DOHH2 (cell line): ENCODE results near the gene EIF3F.

Experiments used
- EZH2phosphoT487 ChIP-seq: fragments of 200-600 bp; sonication (generic); IDR thresholded peaks from 2 replicates; pipeline ENCODE4 v1.6.1; 2017; ENCODE audit warnings: borderline replicate concordance, mild to moderate bottlenecking, antibody characterized with exemption, low read length, moderate library complexity, mixed read lengths
- TF ChIP-seq, protein P1 (sequence below): fragments of 200-600 bp; sonication (generic); IDR thresholded peaks from one replicate; pipeline ENCODE4 v1.5.1; 2014; ENCODE audit warnings: antibody characterized with exemption, mild to moderate bottlenecking, low read depth, low read length; ENCODE audit not compliant: poor library complexity, severe bottlenecking

DNA sequence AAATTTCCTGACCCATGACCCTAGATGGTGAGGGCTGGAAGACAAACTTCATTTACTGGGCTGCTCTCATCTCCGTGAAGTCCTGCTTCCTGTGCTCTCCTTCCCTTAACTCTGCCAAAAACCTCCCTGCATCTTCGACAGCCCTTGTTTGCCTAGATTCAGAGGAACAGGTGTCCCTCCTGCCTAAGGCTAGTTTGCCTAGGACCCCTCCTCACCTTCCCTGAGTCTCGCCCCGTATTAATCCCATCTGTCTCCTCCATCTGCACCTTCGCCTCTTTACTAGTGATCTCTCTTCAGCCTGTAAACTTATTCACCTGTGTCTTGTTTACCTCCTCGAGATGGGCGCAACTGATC, 33.1 kb downstream of the EIF3F start:
- TF ChIP-seq, protein P1, sequence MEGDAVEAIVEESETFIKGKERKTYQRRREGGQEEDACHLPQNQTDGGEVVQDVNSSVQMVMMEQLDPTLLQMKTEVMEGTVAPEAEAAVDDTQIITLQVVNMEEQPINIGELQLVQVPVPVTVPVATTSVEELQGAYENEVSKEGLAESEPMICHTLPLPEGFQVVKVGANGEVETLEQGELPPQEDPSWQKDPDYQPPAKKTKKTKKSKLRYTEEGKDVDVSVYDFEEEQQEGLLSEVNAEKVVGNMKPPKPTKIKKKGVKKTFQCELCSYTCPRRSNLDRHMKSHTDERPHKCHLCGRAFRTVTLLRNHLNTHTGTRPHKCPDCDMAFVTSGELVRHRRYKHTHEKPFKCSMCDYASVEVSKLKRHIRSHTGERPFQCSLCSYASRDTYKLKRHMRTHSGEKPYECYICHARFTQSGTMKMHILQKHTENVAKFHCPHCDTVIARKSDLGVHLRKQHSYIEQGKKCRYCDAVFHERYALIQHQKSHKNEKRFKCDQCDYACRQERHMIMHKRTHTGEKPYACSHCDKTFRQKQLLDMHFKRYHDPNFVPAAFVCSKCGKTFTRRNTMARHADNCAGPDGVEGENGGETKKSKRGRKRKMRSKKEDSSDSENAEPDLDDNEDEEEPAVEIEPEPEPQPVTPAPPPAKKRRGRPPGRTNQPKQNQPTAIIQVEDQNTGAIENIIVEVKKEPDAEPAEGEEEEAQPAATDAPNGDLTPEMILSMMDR, result no peak
- no peak for TF ChIP-seq EZH2phosphoT487
